HG02852 (cell line): Measurements from ENCODE around the gene RABEP2.
"Not testable (repeated sequence)": the region's sequence is repeated elsewhere in the genome, so short reads cannot be mapped to it uniquely, and the experiment has no call there.

ENCODE experiments used
- ATAC-seq: cut with Tn5 transposase; IDR thresholded peaks from one replicate; pipeline ENCODE4 v1.9.1; 2021; ENCODE audit warnings: mild to moderate bottlenecking, moderate library complexity; ENCODE audit not compliant: unreplicated experiment

RABEP2 gene

GRCh38 chr16:28904363-28904762, 20.7 kb downstream of the RABEP2 start:
- no peak for ATAC-seq

GRCh38 chr16:28903344-28904042, 21.5 kb downstream of the RABEP2 start:
- ATAC-seq, result no peak

DNA sequence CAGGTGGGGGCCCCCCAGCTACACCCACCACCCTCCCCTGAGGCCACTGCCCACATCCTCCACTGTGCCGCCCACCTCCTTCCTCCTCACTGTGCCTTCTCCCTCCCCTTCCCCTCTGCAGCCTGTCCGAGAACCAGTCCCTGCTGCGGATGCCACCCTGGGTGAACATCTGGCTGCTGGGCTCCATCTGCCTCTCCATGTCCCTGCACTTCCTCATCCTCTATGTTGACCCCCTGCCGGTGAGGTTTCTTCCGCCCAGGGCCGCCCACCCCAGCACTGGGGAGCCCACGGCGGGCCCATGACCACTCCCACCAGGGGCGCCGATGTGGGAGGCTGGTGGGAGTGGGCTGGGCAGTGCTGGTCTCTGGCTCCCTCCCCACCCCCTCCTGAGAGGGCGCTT, 22.1 kb downstream of the RABEP2 start:
- ATAC-seq, result no peak

GRCh38 chr16:28901862-28902261, 23.2 kb downstream of the RABEP2 start:
- no peak for ATAC-seq

DNA sequence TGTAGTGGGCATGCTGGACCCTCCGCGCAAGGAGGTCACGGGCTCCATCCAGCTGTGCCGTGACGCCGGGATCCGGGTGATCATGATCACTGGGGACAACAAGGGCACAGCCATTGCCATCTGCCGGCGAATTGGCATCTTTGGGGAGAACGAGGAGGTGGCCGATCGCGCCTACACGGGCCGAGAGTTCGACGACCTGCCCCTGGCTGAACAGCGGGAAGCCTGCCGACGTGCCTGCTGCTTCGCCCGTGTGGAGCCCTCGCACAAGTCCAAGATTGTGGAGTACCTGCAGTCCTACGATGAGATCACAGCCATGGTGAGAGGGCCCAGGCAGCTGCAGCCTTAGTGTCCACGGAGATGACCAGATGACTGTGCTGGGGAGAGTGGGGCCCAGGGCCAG, 24.4 kb downstream of the RABEP2 start:
- ATAC-seq, result no peak

- no peak for ATAC-seq
Observed at GRCh38 chr16:28899882-28900590, 25.0 kb downstream of the RABEP2 start.

GRCh38 chr16:28898942-28899341, 26.1 kb downstream of the RABEP2 start:
- ATAC-seq, result no peak

GRCh38 chr16:28898266-28898665, 26.8 kb downstream of the RABEP2 start:
- ATAC-seq, result no peak

DNA sequence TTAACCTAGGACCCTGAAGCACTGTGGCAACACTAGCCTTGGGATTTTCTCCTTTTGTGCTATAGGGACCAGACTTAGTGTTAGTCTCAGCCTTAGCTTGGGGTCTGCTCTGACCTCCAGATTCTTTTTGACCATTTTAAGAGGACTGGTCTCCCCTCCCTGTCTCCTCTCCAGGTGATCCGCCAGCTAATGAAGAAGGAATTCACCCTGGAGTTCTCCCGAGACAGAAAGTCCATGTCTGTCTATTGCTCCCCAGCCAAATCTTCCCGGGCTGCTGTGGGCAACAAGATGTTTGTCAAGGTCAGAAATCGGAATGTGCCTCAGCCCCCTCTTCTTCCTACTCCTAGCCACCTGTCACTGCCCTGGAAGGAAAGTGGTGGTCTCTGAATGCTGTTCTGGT, 27.2 kb downstream of the RABEP2 start:
- no peak for ATAC-seq

- ATAC-seq, result no peak
Observed at GRCh38 chr16:28895609-28896008, 29.4 kb downstream of the RABEP2 start.

DNA sequence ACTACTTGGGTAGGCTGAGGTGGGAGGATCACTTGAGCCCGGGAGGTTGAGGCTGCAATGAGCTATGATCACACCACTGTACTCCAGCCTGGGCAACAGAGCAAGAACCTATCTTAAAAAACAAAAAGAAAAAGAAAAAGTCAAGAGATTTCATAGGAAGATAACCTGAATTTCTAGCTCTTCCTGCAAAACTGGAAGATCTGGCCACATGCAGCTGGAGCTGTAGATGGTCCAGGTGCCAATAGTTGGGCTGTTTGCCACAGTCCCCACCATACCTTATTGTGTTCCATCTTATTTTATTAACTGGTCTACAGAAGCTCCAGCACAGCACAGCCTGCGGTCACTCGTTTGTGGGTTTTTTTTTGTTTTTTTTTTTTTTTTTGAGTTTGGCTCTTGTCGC, 31.7 kb downstream of the RABEP2 start:
- no peak for ATAC-seq

DNA sequence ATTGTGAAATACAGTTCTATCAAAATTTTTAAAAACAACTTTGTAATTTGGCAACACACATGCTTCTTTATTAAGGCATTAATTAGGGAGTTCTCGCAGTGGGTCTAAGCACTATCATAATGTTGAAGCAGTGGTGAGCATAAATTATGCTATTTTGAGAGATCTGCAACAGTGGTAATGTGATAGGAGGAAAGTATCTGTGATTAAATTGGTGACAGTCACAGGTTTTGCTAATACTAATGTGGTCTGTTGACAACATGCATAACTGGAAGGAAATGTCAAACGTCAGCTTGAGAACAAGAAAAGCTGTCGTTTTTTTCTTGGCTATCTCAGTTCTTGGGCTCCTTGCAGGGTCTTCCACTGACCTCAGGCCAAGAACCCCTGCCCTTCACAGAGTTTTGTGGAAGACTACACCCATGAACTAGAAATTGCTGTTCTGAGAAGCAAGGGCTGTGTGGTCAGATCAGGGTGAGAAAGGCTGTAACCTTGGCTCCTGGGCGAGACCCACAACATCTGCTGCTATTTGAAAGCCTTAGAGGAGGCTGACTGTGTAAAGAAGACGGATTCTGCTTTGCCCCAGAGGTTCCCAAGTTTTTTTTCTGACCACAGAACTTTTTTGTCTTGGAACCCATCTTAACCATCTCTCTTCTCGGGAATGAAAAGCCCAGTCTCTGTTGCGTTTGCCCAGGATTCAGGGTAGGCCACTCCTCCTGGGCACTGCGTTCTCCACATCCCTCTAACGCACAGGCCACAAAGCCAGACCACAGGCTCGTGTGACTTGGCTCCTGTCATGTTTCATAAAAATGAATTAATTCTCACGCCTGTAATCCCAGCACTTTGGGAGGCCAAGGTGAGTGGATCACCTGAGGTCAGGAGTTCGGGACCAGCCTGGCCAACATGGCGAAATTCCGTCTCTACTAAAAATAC, 32.8 kb downstream of the RABEP2 start:
- no peak for ATAC-seq

DNA sequence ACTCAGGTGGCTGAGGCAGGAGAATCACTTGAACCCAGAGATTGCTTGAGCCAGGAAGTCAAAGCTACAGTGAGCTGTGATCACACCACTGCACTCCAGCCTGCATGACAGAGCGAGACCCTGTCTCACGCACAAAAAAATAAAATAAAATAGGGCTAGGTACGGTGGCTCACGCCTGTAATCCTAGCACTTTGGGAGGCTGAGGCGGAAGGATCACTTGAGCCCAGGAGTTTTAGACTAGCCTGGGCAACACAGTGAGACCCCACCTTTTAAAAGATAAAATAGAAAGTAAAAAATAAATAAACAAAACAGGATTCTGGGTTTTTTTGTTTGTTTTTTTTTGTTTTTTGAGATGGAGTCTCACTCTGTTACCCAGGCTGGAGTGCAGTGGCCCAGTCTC, 34.7 kb downstream of the RABEP2 start:
- not testable (repeated sequence) for ATAC-seq

- no peak for ATAC-seq
Observed at GRCh38 chr16:28886945-28887344, 38.1 kb downstream of the RABEP2 start.

GRCh38 chr16:28884045-28884444, 41.0 kb downstream of the RABEP2 start:
- ATAC-seq, result no peak

DNA sequence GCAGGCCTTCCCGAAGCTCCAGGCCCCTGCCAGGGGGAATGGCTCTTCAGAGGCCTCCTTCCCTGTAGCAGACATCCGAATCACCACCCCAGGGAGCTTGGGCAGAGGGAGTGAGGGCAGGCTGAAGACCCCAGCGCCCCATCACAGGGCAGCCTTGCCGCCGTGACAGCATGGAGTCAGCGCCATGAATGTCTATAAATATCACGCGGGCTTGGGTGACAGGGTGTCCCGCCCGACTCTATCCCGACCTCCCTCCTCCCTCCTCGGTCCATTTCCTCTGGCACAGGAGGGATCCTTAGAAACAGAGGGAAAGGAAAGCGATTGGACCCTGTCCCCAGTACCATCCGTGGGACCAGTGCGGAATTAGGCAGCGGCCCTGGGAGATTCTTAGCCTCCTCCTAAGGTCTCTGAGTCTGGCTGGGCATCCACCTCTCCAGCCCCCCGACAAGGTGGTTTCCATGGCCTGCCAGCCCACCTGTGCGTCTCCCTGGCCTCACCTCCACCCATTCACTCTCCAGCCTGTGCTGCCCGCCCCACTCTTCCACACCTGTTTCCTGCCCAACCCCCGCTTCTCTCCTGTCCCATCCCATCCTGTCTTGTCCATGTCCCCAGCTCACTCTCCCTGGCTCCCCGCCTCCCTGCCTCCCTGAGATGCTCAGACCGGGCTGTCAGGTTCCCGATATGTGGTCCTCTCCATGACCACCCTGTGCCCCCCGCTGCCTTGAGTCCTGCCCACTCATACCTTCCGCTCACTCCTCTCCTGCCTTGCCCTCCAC, 41.6 kb downstream of the RABEP2 start:
- ATAC-seq, result no peak

DNA sequence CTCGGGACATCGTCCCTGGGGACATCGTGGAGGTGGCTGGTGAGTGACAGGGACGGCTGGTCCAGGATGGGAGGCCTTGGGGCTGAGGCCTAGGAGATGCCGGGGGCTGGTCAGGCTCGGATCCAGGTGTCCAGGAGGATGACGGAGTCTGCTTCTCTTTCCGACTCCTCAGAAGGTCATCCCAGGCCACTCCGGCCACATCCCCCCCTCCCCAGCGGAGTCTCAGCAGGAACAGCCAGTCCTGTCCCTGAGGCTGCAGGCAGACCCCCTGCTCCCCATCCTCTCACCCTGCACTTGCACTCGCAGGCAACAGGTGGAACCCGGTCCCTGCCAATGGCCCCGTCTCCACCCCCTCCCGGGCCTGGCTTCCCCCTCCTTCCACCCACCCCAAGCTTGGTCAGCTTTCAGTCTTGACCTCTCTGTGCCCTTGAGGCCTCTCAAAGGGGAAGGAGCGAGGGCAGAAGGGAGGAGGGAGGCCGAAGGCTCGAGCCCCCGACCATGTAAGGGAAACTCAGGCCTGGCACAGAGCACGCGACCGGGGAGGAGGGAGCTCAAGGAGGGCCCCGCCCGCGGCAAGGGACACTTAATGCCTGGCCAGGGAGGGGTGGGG, 42.4 kb downstream of the RABEP2 start:
- ATAC-seq, result no peak

DNA sequence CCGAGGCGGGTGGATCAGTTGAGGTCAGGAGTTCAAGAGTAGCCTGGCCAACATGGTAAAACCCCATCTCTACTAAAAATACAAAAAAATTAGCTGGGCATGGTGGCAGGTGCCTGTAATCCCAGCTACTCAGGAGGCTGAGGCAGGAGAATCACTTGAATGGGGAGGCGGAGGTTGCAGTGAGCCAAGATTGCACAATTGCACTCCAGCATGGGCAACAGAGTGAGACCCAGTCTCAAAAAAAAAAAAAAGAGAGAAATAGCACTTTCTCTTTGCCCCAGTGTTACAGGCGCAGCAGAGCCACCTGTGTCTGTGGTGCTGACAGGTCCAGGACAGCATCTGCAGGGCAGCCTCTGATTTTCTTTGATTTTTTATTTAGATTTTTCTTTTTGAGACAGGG, 43.5 kb downstream of the RABEP2 start:
- ATAC-seq, result not testable (repeated sequence)

DNA sequence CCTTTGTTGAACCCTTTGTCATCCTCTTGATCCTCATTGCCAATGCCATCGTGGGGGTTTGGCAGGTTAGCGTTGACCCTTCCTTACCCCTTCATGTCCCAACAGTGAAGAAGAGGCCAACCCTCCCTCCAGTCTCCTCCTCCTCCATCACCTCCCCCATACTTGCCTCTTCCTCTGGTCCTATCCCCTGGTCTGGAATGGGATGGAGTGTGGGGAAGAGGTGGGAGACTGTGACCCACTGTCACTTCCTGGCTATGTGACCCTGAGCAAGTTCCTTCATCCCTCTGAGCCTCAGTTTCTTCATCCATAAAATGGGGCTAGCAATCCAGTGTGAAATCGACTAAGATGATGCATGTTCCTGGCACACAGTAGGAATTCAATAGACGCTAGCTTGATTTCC, 44.1 kb downstream of the RABEP2 start:
- no peak for ATAC-seq

- no peak for ATAC-seq
Observed at GRCh38 chr16:28880589-28880915, 44.5 kb downstream of the RABEP2 start.
